HepG2 (cell line): Measurements from ENCODE around the gene PHF23. TPM values are rescaled to one million over a fixed set of nuclear protein-coding genes. Genes with fewer than 3 reads are reported as not detected.

Experiments used
- ATAC-seq: fragments of 200-7000 bp; cut with Tn5 transposase; 3 replicates; pipeline ENCODE4 v1.9.1; 2020; ENCODE audit warnings: mild to moderate bottlenecking, moderate library complexity
- BruUV-seq: library from RNA; stranded (reverse); fragments of 400-500 nt; replicated peaks from 2 replicates; lab custom pipeline; 2021; lab: Mats Ljungman, UMichigan
- CTCF ChIA-PET: fragments of 300-600 bp; formaldehyde crosslinking; extraction: SDS; loops from one replicate; lab custom pipeline; 2021; ENCODE audit warnings: low total read pairs, inconsistent platforms, low intra/inter-chr PET ratio; lab: Yijun Ruan, JAX
- POLR2A ChIA-PET: fragments of 350-600 bp; sonication (Branson Sonifier 250); formaldehyde crosslinking; loops from one replicate; lab custom pipeline; 2020; ENCODE audit warnings: antibody characterized with exemption, inconsistent platforms; lab: Yijun Ruan, JAX
- DNase-seq: peaks from one replicate; pipeline ENCODE4 v3.0.0-alpha.2; 2015; ENCODE audit warnings: low spot score
- FAIRE-seq: peaks from 3 replicates; lab custom pipeline; 2011; peaks lifted over from hg19 to GRCh38; lab: Jason Lieb, UNC
- H2AFZ ChIP-seq: one replicate; pipeline ENCODE4 v1.6.1; 2011; ENCODE audit warnings: low read length, inconsistent platforms
- H3K27ac ChIP-seq: fragments of 300-600 bp; 3 replicates; pipeline ENCODE4 v1.8.0; 2011; ENCODE audit warnings: mixed run types, mild to moderate bottlenecking, mixed read lengths, low read length, inconsistent platforms; ENCODE audit not compliant: insufficient read depth; ENCODE audit errors: extremely low read length
- H3K27me3 ChIP-seq, 2 experiments: fragments of 200-600 bp in 1 of 2; 2 replicates in 1 of 2; 3 replicates in 1 of 2; pipeline versions ENCODE4 v1.6.0 to v1.8.0; 2011; ENCODE audit warnings: low read length in 2 of 2, mild to moderate bottlenecking in 2 of 2, moderate library complexity in 2 of 2, inconsistent platforms in 1 of 2; ENCODE audit not compliant: insufficient read depth in 2 of 2, control insufficient read depth in 1 of 2
- H3K36me3 ChIP-seq, 2 experiments: fragments of 200-600 bp in 1 of 2; replicated peaks in 1 of 2; 2 replicates in 1 of 2; 3 replicates in 1 of 2; pipeline versions ENCODE4 v1.5.1 to v1.8.0; 2011; ENCODE audit warnings: low read length in 2 of 2, inconsistent platforms in 1 of 2; ENCODE audit not compliant: insufficient read depth in 2 of 2, control insufficient read depth in 1 of 2
- H3K4me1 ChIP-seq: 2 replicates; pipeline ENCODE4 v1.5.1; 2012; ENCODE audit warnings: low read length, inconsistent platforms; ENCODE audit not compliant: insufficient read depth
- H3K4me2 ChIP-seq: 2 replicates; pipeline ENCODE4 v1.6.0; 2011; ENCODE audit warnings: low read depth, low read length, inconsistent platforms
- H3K4me3 ChIP-seq, 3 experiments: fragments of 200-600 bp in 1 of 3; sonication (generic), shearing (Covaris generic) in 1 of 3; replicated peaks in 1 of 3; 2 replicates each; pipeline ENCODE4 v1.5.1; 2011 to 2016; ENCODE audit warnings: low read length in 3 of 3, inconsistent platforms in 2 of 3, low read depth in 2 of 3, mild to moderate bottlenecking in 2 of 3, control low read depth in 1 of 3, mixed read lengths in 1 of 3; ENCODE audit not compliant: insufficient read depth in 1 of 3
- H3K79me2 ChIP-seq: one replicate; pipeline ENCODE4 v1.6.1; 2011; ENCODE audit warnings: low read length, inconsistent platforms; ENCODE audit not compliant: insufficient read depth
- H3K9ac ChIP-seq: 2 replicates; pipeline ENCODE4 v1.6.0; 2011; ENCODE audit warnings: mild to moderate bottlenecking, low read depth, low read length, inconsistent platforms; ENCODE audit not compliant: insufficient read depth
- H3K9me3 ChIP-seq: 2 replicates; pipeline ENCODE4 v1.5.1; 2012; ENCODE audit warnings: mild to moderate bottlenecking, low read length
- H4K20me1 ChIP-seq: 2 replicates; pipeline ENCODE4 v1.6.0; 2011; ENCODE audit warnings: inconsistent platforms, mild to moderate bottlenecking, low read length, moderate library complexity; ENCODE audit not compliant: insufficient read depth
- BCL3 ChIP-seq: sonication (generic); formaldehyde crosslinking; IDR thresholded peaks from 2 replicates; pipeline ENCODE4 v1.5.1; 2020; ENCODE audit warnings: mild to moderate bottlenecking, missing genetic modification reagents, moderate library complexity
- KDM5B ChIP-seq: sonication (generic); formaldehyde crosslinking; IDR thresholded peaks from 2 replicates; pipeline ENCODE4 v1.4.0; 2020; ENCODE audit warnings: missing genetic modification reagents, mild to moderate bottlenecking, borderline replicate concordance
- POLR2AphosphoS2 ChIP-seq: IDR thresholded peaks from 2 replicates; pipeline ENCODE4 v1.6.1; 2011; ENCODE audit warnings: low read depth, low read length, improper control_type of control experiment
- POLR2G ChIP-seq: fragments of 200-400 bp; formaldehyde crosslinking; IDR thresholded peaks from 2 replicates; pipeline ENCODE4 v1.6.1; 2018; ENCODE audit warnings: mild to moderate bottlenecking, low read depth, low read length, moderate library complexity
- PRDM10 ChIP-seq: sonication (generic); formaldehyde crosslinking; IDR thresholded peaks from 2 replicates; pipeline ENCODE4 v1.4.0; 2020; ENCODE audit warnings: low read depth, missing genetic modification reagents
- SNAPC2 ChIP-seq: sonication (generic); formaldehyde crosslinking; IDR thresholded peaks from 2 replicates; pipeline ENCODE4 v1.8.1; 2022; ENCODE audit warnings: mild to moderate bottlenecking, missing genetic modification reagents
- ZC3H4 ChIP-seq: sonication (generic); formaldehyde crosslinking; IDR thresholded peaks from 2 replicates; pipeline ENCODE4 v1.4.0; 2020; ENCODE audit warnings: missing genetic modification reagents, borderline replicate concordance
- ZNF281 ChIP-seq: sonication (generic); formaldehyde crosslinking; IDR thresholded peaks from 2 replicates; pipeline ENCODE4 v1.4.0; 2020; ENCODE audit warnings: missing genetic modification reagents, borderline replicate concordance
- ZNF44 ChIP-seq: sonication (generic); formaldehyde crosslinking; IDR thresholded peaks from 2 replicates; pipeline ENCODE4 v1.5.1; 2020; ENCODE audit warnings: mild to moderate bottlenecking, missing genetic modification reagents
- WGBS: methylation state at CpG from one replicate; pipeline ENCODE4 v1.1.6; 2017; ENCODE audit warnings: low lambda C conversion rate; 5-methylcytosine and 5-hydroxymethylcytosine counted together
- in situ Hi-C: cut with HindIII; loops from 2 replicates; pipeline ENCODE4 v1.10.0; 2017; ENCODE audit warnings: low pct_unique_long_range_greater_than_20kb; ENCODE audit not compliant: extremely low pct_ligation_motif_present
- intact Hi-C: fragments of 100-400 bp; cut with micrococcal nuclease; formaldehyde crosslinking; loops from one replicate; pipeline ENCODE4 v1.10.0; 2022; ENCODE audit not compliant: unreplicated experiment
- polyA plus RNA-seq, 8 experiments: library from polyadenylated mRNA; depleted of rRNA in 3 of 8; stranded (reverse) in 7 of 8; unstranded in 1 of 8; fragments of >200 nt; fragmentation: Illumina TruSeq in 4 of 8; extraction: Trizol in 4 of 8; gene quantifications; 2 replicates each; pipeline versions ENCODE4 v1.2.1 to v1.2.3, GENCODE V29; 2011 to 2016; ENCODE audit warnings: low read depth in 4 of 8, missing spikeins in 1 of 8, mixed read lengths in 1 of 8; ENCODE audit not compliant: insufficient read depth in 1 of 8
- total RNA-seq, 5 experiments: library from RNA; depleted of rRNA; stranded (reverse); fragments of >200 nt; fragmentation: Illumina TruSeq; extraction: Trizol; gene quantifications; 2 replicates each; pipeline ENCODE4 v1.2.3, GENCODE V29; 2016; ENCODE audit warnings: low read depth in 1 of 5

PHF23 gene
- total and polyA plus RNA-seq, 2 of the 13 experiments (the other 11 are each of a cell fraction or from before 2014, with no cell fraction given), result 27.6 to 33.2 TPM

GRCh38 chr17:7260151-7260550, 20.9 kb upstream of the PHF23 start:
- in situ Hi-C loops, result no loop called here
- ATAC-seq (no peak), FAIRE-seq (no peak), DNase-seq (no peak)
- no peak overlapping the region for H3K27ac ChIP-seq
- no peaks in the 10 kb centered on the region for H4K20me1 ChIP-seq
- H2AFZ ChIP-seq, result no peak overlapping the region
- no peaks in the 10 kb centered on the region for H3K79me2 ChIP-seq
- H3K27me3 ChIP-seq, result no peaks in the 10 kb centered on the region
- peaks cover 59% of the 10 kb centered on the region for H3K4me1 ChIP-seq
- H3K36me3 ChIP-seq, result peaks cover 2 to 3% of the 10 kb centered on the region in 2 experiments; a peak in 3 of 5 replicates
- BruUV-seq, result no TSS peak
- H3K4me3 ChIP-seq, result no peak overlapping the region
- CTCF ChIA-PET, result no interaction called here
- WGBS, result 94% methylated on average over 3 of the region's 4 CpGs
- H3K9ac ChIP-seq, result no peak overlapping the region
- intact Hi-C loops, result no loop called here
- POLR2A ChIA-PET, result interaction anchor here (1.0 to 3.5 kb wide), 3 partner anchors 10 to 26 kb away, joined by 4 to 35 read pairs (median 5); partner anchors contain the start of genes DVL2, GABARAP and PHF23
- no peaks in the 10 kb centered on the region for H3K9me3 ChIP-seq
- TF ChIP-seq POLR2G (0 out of 2 replicates have a peak, but pooled peaks have one; percentile 60), PRDM10 (no peak)
- H3K4me2 ChIP-seq, result no peak overlapping the region

GRCh38 chr17:7259555-7259889, 20.3 kb upstream of the PHF23 start:
- no TSS peak for BruUV-seq
- 91% methylated on average over 5 of the region's 6 CpGs for WGBS
- Histone ChIP-seq H3K27me3 (no peaks in the 10 kb centered on the region), H4K20me1 (no peaks in the 10 kb centered on the region), H3K9ac (peak overlapping the region; percentile 43; the same call in 1 of the 2 replicates), H3K4me1 (peaks cover 53% of the 10 kb centered on the region), H2AFZ (no peak overlapping the region), H3K4me2 (peak overlapping the region; percentile 77), H3K4me3 (peak overlapping the region in 1 of 3 experiments; percentile 50; a peak in 2 of 6 replicates), H3K79me2 (peaks cover 2% of the 10 kb centered on the region), H3K9me3 (no peaks in the 10 kb centered on the region), H3K27ac (peak overlapping the region; percentile 70), H3K36me3 (peaks cover 4 to 9% of the 10 kb centered on the region in 2 experiments; a peak in 4 of 5 replicates)
- CTCF ChIA-PET, result no interaction called here
- POLR2A ChIA-PET, result interaction anchor here (0.6 to 3.5 kb wide), 9 partner anchors 18 to 368 kb away, joined by 3 to 35 read pairs (median 5); partner anchors contain the start of genes DVL2, GABARAP, NEURL4 and PHF23
- FAIRE-seq (no peak), ATAC-seq (no peak), DNase-seq (no peak)
- intact Hi-C loops, result no loop called here
- in situ Hi-C loops, result no loop called here
- TF ChIP-seq KDM5B (CRISPR knock-in tag) (0 out of 2 replicates have a peak, but pooled peaks have one; percentile 4), ZNF281 (CRISPR knock-in tag) (no peak), ZC3H4 (CRISPR knock-in tag) (0 out of 2 replicates have a peak, but pooled peaks have one; percentile 17), POLR2AphosphoS2 (no peak), ZNF44 (CRISPR knock-in tag) (0 out of 2 replicates have a peak, but pooled peaks have one; percentile 0), SNAPC2 (CRISPR knock-in tag) (no peak), BCL3 (CRISPR knock-in tag) (peak; percentile 12; the same call in 1 of the 2 replicates)
